CD8-positive, alpha-beta memory T cell (primary cell): ENCODE data around the gene MUSTN1. TPM values are rescaled to one million over a fixed set of nuclear protein-coding genes. Genes with fewer than 3 reads are reported as not detected.

Experiments
- CTCF ChIA-PET: fragments of 350-600 bp; sonication (Branson Sonifier 250); formaldehyde crosslinking; loops from one replicate; lab custom pipeline; 2021; ENCODE audit warnings: antibody characterized with exemption; lab: Charles Lee
- POLR2A ChIA-PET: fragments of 350-600 bp; sonication (Branson Sonifier 250); formaldehyde crosslinking; loops from one replicate; lab custom pipeline; 2021; ENCODE audit warnings: antibody characterized with exemption; lab: Charles Lee
- DNase-seq, 5 donors: peaks; one replicate each; pipeline versions ENCODE4 v3.0.0 to v3.0.0-alpha.2; 2020 to 2022; ENCODE audit warnings: mixed read lengths in 1 of 5
- H3K27ac ChIP-seq: one replicate; pipeline ENCODE4 v1.7.0; 2013; ENCODE audit warnings: low read depth, mild to moderate bottlenecking, low read length, moderate library complexity
- H3K27me3 ChIP-seq: 2 replicates; pipeline ENCODE4 v1.7.0; 2013; ENCODE audit warnings: low read length, mild to moderate bottlenecking; ENCODE audit not compliant: insufficient read depth, poor library complexity, severe bottlenecking
- H3K36me3 ChIP-seq: 2 replicates; pipeline ENCODE4 v1.7.0; 2013; ENCODE audit warnings: mild to moderate bottlenecking, low read length, moderate library complexity; ENCODE audit not compliant: insufficient read depth
- H3K4me1 ChIP-seq: 2 replicates; pipeline ENCODE4 v1.7.0; 2013; ENCODE audit warnings: mild to moderate bottlenecking, low read length, moderate library complexity; ENCODE audit not compliant: insufficient read depth
- H3K4me3 ChIP-seq: 2 replicates; pipeline ENCODE4 v1.7.0; 2013; ENCODE audit warnings: mild to moderate bottlenecking, low read length
- H3K9me3 ChIP-seq: 2 replicates; pipeline ENCODE4 v1.7.0; 2013; ENCODE audit warnings: mild to moderate bottlenecking, low read length
- H3K27ac Mint-ChIP-seq, 8 donors: one replicate each; pipeline ENCODE4 v1.8.0; 2020 to 2021; ENCODE audit warnings: mixed read lengths in 8 of 8, mild to moderate bottlenecking in 6 of 8, inconsistent platforms in 3 of 8, moderate library complexity in 3 of 8
- H3K27me3 Mint-ChIP-seq, 2 donors: one replicate each; pipeline ENCODE4 v1.8.0; 2020 to 2021; ENCODE audit warnings: mixed read lengths in 2 of 2, mild to moderate bottlenecking in 1 of 2, moderate library complexity in 1 of 2
- H3K36me3 Mint-ChIP-seq, 3 donors: one replicate each; pipeline ENCODE4 v1.8.0; 2020 to 2021; ENCODE audit warnings: mixed read lengths in 3 of 3, inconsistent platforms in 1 of 3, mild to moderate bottlenecking in 1 of 3
- H3K4me1 Mint-ChIP-seq, 3 donors: one replicate each; pipeline ENCODE4 v1.8.0; 2020 to 2021; ENCODE audit warnings: mixed read lengths in 3 of 3, inconsistent platforms in 1 of 3, mild to moderate bottlenecking in 1 of 3
- H3K4me3 Mint-ChIP-seq, 7 donors: one replicate each; pipeline ENCODE4 v1.8.0; 2020 to 2021; ENCODE audit warnings: mixed read lengths in 7 of 7, mild to moderate bottlenecking in 6 of 7, moderate library complexity in 4 of 7, inconsistent platforms in 2 of 7
- H3K9me3 Mint-ChIP-seq, 5 donors: one replicate each; pipeline ENCODE4 v1.8.0; 2020 to 2022; ENCODE audit warnings: mixed read lengths in 5 of 5, mild to moderate bottlenecking in 3 of 5, moderate library complexity in 2 of 5, inconsistent platforms in 1 of 5
- polyA plus RNA-seq: library from polyadenylated mRNA; unstranded; fragments of 300-500 nt; fragmentation: Illumina TruSeq; gene quantifications from one replicate; pipeline ENCODE4 v1.2.3, GENCODE V29; 2021
- total RNA-seq, 2 experiments: library from RNA; stranded (reverse); gene quantifications; one replicate each; pipeline ENCODE4 v1.2.3, GENCODE V29; 2021

Gene MUSTN1
- total and polyA plus RNA-seq, 3 experiments from 2014 or later = 0.79 to 1.5 TPM; not detected in 1

DNA sequence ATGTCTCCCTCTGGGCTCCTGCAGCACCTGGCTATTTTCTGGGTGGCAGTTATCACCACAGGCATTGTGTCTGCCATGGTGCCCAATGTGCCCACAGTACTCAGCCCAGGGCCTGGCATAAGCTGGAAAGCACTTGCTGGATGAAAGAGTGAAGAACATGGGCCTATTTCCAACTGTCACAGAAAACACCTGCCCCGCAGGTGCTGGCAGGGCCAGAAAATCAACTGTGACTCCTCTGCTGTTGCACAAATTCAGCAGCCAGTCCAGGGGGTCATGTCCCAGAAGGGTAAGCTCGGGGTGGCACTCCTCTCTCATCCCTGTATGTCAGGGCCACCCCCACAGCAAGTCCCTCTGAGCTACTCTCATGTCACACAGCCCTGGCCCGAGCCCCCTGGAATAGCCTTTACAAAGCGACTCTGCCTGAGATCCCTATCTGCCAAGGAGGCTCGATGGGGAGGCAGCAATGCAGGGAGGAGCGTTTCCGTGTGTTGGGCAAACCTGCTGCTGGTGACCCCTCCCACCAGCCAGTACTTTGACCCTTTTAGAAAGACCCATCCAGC is 23.3 kb downstream of the MUSTN1 start:
- Mint-ChIP-seq H3K36me3 (no peaks in the 10 kb centered on the region), H3K9me3 (no peaks in the 10 kb centered on the region), H3K4me1 (no peaks in the 10 kb centered on the region), H3K4me3 (no peak overlapping the region), H3K27ac (peak overlapping the region in 2 of 8 donors; percentile 52 to 81), H3K27me3 (no peaks in the 10 kb centered on the region)
- ChIA-PET CTCF (no interaction called here), POLR2A (no interaction called here)
- no peak for DNase-seq
- H3K4me1 ChIP-seq = no peaks in the 10 kb centered on the region
- no peaks in the 10 kb centered on the region for H3K27me3 ChIP-seq
- H3K4me3 ChIP-seq = no peak overlapping the region
- no peak overlapping the region for H3K27ac ChIP-seq
- no peaks in the 10 kb centered on the region for H3K36me3 ChIP-seq
- no peaks in the 10 kb centered on the region for H3K9me3 ChIP-seq

DNA sequence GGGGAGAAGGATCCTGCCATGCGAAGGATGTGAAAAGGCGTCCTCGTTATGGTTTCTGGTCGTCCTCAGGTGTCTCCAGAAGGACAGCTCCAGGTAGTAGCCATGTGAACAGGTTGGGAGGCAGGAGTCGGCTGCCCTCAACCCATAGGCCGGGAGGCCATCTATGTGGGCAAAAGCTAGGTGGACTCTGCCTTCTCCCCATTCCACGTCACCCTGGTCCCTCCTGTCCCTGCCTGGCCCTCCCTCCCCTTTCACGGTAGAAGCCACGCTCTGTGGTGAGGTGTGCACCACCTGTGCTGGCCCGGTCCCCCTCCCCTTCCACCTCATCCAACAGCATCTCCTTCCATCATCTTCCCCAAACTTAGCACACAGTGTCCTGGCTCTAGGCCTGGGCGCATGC is 23.9 kb downstream of the MUSTN1 start:
- no peak for DNase-seq
- no peaks in the 10 kb centered on the region for H3K4me1 ChIP-seq
- no peak overlapping the region for H3K4me3 Mint-ChIP-seq
- ChIA-PET POLR2A (no interaction called here), CTCF (no interaction called here)
- H3K4me1 Mint-ChIP-seq = no peaks in the 10 kb centered on the region
- no peaks in the 10 kb centered on the region for H3K36me3 ChIP-seq
- no peaks in the 10 kb centered on the region for H3K36me3 Mint-ChIP-seq
- no peaks in the 10 kb centered on the region for H3K27me3 ChIP-seq
- H3K27me3 Mint-ChIP-seq = no peaks in the 10 kb centered on the region
- no peak overlapping the region for H3K4me3 ChIP-seq
- H3K27ac Mint-ChIP-seq = peak overlapping the region in 1 of 8 donors; percentile 52
- H3K9me3 Mint-ChIP-seq = no peaks in the 10 kb centered on the region
- no peaks in the 10 kb centered on the region for H3K9me3 ChIP-seq
- no peak overlapping the region for H3K27ac ChIP-seq

DNA sequence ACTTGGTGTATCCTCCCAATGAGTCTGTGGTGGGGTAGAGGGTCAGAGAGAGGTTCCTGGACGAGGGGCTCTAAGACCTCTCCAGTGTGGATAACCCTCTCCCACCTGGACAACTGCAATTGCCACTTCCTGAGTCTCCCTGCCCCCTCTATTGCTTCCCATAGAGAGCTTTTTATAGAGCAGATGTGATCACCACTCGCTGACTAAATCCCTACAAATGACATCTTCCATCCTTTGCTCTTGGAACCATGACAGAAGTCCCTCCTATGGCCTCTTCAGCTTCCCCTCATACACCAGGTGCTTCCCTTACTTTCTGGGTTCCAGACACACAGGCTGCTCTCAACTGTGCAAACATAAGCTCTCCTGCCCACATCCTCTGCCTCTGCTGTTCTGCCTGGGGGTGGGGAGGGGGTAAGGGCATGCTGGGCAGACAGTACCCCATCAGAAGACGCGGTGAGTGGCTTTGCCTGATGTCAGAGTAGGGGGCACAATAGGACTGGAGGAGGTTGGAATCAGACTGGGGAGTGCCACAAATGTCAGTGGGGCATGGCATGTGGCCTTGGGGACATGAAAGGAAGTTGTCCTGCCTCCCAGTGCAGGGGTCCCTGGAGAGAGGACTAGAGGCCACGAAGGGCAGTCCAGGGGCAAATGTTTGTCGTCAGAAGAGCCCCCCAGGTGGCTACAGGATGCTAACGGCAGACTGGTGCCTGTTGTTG is 25.0 kb downstream of the MUSTN1 start:
- H3K4me1 ChIP-seq = no peaks in the 10 kb centered on the region

DNA sequence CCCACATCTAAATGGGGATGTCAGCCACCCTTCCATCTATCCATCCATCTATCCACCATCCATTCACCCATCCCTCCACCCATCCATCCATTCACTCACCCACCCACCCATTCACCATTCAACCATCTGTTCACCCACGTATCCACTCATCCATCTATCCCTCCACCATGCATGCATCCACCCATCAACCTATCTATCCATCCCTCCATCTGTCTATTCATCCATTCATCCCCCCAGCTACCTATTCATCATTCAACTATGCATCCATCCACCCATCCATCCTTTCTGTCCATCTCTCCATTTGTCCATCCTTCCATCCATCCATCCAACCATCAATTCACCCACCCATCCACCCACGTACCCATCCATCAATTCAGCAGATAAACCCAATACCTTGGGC is 25.7 kb downstream of the MUSTN1 start:
- DNase-seq = no peak
- POLR2A ChIA-PET = no interaction called here
- Histone ChIP-seq H3K27me3 (no peaks in the 10 kb centered on the region), H3K36me3 (no peaks in the 10 kb centered on the region), H3K4me1 (no peaks in the 10 kb centered on the region), H3K27ac (no peak overlapping the region), H3K9me3 (no peaks in the 10 kb centered on the region), H3K4me3 (no peak overlapping the region)
- Mint-ChIP-seq H3K27me3 (no peaks in the 10 kb centered on the region), H3K36me3 (no peaks in the 10 kb centered on the region), H3K27ac (peak overlapping the region in 1 of 8 donors; percentile 15), H3K9me3 (no peaks in the 10 kb centered on the region), H3K4me1 (no peaks in the 10 kb centered on the region), H3K4me3 (no peak overlapping the region)
- CTCF ChIA-PET = no interaction called here

More for the DNA sequence above, 25.0 kb downstream of the MUSTN1 start:
- Mint-ChIP-seq H3K9me3 (no peaks in the 10 kb centered on the region), H3K36me3 (no peaks in the 10 kb centered on the region), H3K4me3 (no peak overlapping the region), H3K27ac (peak overlapping the region in 1 of 8 donors; percentile 28), H3K27me3 (no peaks in the 10 kb centered on the region), H3K4me1 (no peaks in the 10 kb centered on the region)
- no peak for DNase-seq
- CTCF ChIA-PET = no interaction called here
- Histone ChIP-seq H3K27me3 (no peaks in the 10 kb centered on the region), H3K4me3 (no peak overlapping the region), H3K9me3 (no peaks in the 10 kb centered on the region), H3K36me3 (no peaks in the 10 kb centered on the region), H3K27ac (no peak overlapping the region)
- POLR2A ChIA-PET = no interaction called here

DNA sequence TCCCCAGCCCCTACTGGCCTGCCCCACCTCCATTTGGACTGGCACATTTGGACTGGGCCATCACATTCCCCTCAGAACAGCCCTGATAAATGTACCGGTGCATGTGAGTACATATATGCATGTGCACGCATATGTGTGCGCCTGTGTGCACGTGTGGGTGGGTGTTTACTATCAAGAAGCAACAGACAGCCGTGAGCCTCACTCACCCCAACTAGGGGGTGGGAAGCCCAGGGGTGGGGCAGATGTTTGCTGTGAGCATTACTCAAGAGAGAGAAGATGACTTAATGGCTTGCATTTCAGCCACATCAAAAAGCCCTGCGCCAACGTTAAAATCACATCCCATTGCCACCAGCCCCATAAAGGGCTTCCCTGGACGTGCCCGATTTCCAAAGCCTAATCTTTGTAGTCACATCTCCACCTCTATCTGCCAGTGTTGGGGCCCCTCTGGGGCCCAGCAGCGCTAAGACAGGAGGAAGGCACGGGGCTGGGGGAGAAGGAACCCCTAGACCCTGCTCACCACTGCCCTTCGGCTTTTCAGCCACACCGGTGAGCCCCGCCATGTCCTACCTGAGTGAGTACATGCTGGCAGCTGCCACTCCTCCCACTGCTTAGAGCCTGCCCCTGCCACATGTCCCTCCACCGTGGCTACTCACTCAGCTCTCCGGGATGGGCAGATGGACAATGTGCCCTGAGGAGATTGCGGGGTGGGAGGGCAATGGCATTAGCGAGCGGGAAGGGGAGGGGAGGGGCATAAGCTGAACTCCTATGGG is 29.4 kb downstream of the MUSTN1 start:
- no peaks in the 10 kb centered on the region for H3K4me1 Mint-ChIP-seq
- Histone ChIP-seq H3K9me3 (no peaks in the 10 kb centered on the region), H3K27ac (no peak overlapping the region), H3K27me3 (no peaks in the 10 kb centered on the region), H3K36me3 (no peaks in the 10 kb centered on the region), H3K4me1 (no peaks in the 10 kb centered on the region), H3K4me3 (no peak overlapping the region)
- no peak overlapping the region for H3K27ac Mint-ChIP-seq
- ChIA-PET CTCF (no interaction called here), POLR2A (no interaction called here)
- no peaks in the 10 kb centered on the region for H3K9me3 Mint-ChIP-seq
- no peaks in the 10 kb centered on the region for H3K36me3 Mint-ChIP-seq
- no peak overlapping the region for H3K4me3 Mint-ChIP-seq
- no peak for DNase-seq
- H3K27me3 Mint-ChIP-seq = no peaks in the 10 kb centered on the region

DNA sequence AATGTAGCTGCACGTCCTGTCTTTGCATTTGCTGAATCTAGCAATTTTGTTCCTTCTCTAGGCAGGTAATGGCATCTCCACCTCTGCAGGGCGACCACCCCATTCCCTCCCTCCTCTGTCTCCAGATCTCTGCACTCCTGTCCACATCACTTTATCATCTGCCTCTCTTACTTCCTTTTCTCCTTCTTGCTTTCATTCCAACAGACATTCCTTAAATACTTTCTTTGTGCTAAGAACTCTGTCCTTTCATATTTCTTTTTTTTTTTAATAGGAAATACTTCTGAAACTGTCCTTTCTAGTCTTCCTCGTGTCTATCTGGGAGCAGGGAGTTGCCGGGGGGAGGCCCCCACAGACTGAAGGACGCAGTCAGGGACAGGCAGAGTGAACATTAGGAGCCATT is 33.0 kb downstream of the MUSTN1 start:
- no peak overlapping the region for H3K27ac ChIP-seq
- Mint-ChIP-seq H3K9me3 (no peaks in the 10 kb centered on the region), H3K4me1 (no peaks in the 10 kb centered on the region), H3K36me3 (no peaks in the 10 kb centered on the region), H3K27ac (no peak overlapping the region), H3K27me3 (peaks cover 0 to 2% of the 10 kb centered on the region in 2 donors), H3K4me3 (no peak overlapping the region)
- no peak overlapping the region for H3K4me3 ChIP-seq
- H3K4me1 ChIP-seq = no peaks in the 10 kb centered on the region
- ChIA-PET POLR2A (no interaction called here), CTCF (no interaction called here)
- no peak for DNase-seq
- H3K36me3 ChIP-seq = no peaks in the 10 kb centered on the region
- H3K9me3 ChIP-seq = no peaks in the 10 kb centered on the region
- no peaks in the 10 kb centered on the region for H3K27me3 ChIP-seq

DNA sequence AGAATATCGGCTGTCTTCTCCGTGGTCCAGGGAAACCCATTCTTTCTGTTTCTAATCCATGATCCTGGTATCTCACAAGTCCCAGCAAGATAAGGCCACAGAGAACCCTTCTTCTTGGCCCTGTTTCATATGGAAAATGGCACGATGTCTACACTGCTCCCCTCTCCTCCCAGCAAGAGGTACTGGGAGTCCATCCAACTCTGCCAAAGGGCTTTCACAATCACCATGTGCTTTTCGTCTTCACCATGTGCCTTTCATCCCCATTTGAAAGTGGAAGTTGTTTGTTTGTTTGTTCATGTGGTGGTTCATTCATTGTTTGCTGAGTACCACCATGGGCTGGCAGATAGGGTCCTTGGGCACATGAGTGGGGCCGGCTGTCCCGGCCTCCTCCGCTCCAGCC is 34.7 kb downstream of the MUSTN1 start:
- Mint-ChIP-seq H3K9me3 (no peaks in the 10 kb centered on the region), H3K4me3 (no peak overlapping the region), H3K36me3 (no peaks in the 10 kb centered on the region), H3K4me1 (no peaks in the 10 kb centered on the region), H3K27ac (no peak overlapping the region), H3K27me3 (peaks cover 0 to 2% of the 10 kb centered on the region in 2 donors)
- CTCF ChIA-PET = no interaction called here
- Histone ChIP-seq H3K27me3 (no peaks in the 10 kb centered on the region), H3K9me3 (no peaks in the 10 kb centered on the region), H3K27ac (no peak overlapping the region), H3K4me3 (no peak overlapping the region), H3K4me1 (no peaks in the 10 kb centered on the region), H3K36me3 (no peaks in the 10 kb centered on the region)
- no peak for DNase-seq
- POLR2A ChIA-PET = no interaction called here

DNA sequence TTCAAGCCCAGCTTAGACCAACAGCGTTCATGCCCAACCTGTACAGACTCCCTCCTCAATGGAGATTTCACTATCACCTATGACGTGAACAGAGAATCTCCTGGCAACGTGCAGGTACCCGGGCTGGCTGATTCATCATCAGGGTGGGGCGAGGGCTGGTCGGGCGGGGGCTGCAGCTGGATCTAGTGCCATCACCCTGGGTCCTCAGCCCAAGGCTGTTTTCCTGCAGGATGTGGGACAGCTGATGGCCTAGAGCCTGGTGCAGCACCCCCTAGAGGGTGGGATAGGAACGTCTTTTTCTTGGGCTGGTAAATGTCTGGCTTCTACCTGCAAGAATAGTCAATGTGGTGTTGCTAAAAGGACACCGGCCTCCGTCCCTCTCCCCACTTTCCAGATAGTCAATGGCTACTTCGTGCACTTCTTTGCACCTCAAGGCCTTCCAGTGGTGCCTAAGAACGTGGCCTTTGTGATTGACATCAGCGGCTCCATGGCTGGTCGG is 35.8 kb downstream of the MUSTN1 start:
- no peak overlapping the region for H3K27ac ChIP-seq
- H3K4me1 ChIP-seq = no peaks in the 10 kb centered on the region
- Mint-ChIP-seq H3K4me3 (no peak overlapping the region), H3K27ac (peak overlapping the region in 1 of 8 donors; percentile 31), H3K27me3 (peaks cover 0 to 2% of the 10 kb centered on the region in 2 donors), H3K4me1 (no peaks in the 10 kb centered on the region), H3K9me3 (no peaks in the 10 kb centered on the region), H3K36me3 (no peaks in the 10 kb centered on the region)
- H3K9me3 ChIP-seq = no peaks in the 10 kb centered on the region
- ChIA-PET CTCF (interaction anchor here (0.8 to 2.0 kb wide), 4 partner anchors 8 to 28 kb away, joined by 3 to 7 read pairs (median 4); partner anchors contain the start of gene NEK4), POLR2A (interaction anchor here (0.6 kb wide), 1 partner anchor 254 kb away, joined by 3 read pairs; no protein-coding TSS in a partner anchor)
- no peaks in the 10 kb centered on the region for H3K27me3 ChIP-seq
- DNase-seq = no peak
- H3K4me3 ChIP-seq = no peak overlapping the region
- H3K36me3 ChIP-seq = no peaks in the 10 kb centered on the region
